HCT116 (cell line): Measurements from ENCODE around the gene PRPF19. TPM values are rescaled to one million over a fixed set of nuclear protein-coding genes. Genes with fewer than 3 reads are reported as not detected.

Experiments
- ATAC-seq: fragments of 200-7000 bp; cut with Tn5 transposase; 2 replicates; pipeline ENCODE4 v1.9.1; 2020; ENCODE audit warnings: mild to moderate bottlenecking, moderate library complexity
- BruUV-seq: library from RNA; stranded (reverse); fragments of 400-500 nt; replicated peaks from 2 replicates; lab custom pipeline; 2021; lab: Mats Ljungman, UMichigan
- CTCF ChIA-PET: fragments of 300-600 bp; sonication (Branson Sonifier 250); formaldehyde crosslinking; loops from one replicate; lab custom pipeline; 2021; ENCODE audit warnings: antibody characterized with exemption; lab: Charles Lee
- POLR2A ChIA-PET: fragments of 300-600, 350-600 bp; sonication (Branson Sonifier 250); formaldehyde crosslinking; loops from one replicate; lab custom pipeline; 2021; ENCODE audit warnings: antibody characterized with exemption; lab: Charles Lee
- RAD21 ChIA-PET, 2 experiments: fragments of 300-600 bp; sonication (Branson Sonifier 250); formaldehyde crosslinking; loops; one replicate each; lab custom pipeline; 2023; ENCODE audit warnings: low total read pairs in 2 of 2; ENCODE audit not compliant: uncharacterized antibody in 2 of 2, unreplicated experiment in 2 of 2, low non-redundant PET in 1 of 2; lab: Charles Lee
- DNase-seq: peaks from one replicate; pipeline ENCODE4 v3.0.0-alpha.2; 2010; ENCODE audit warnings: low read depth, low spot score
- H2AFZ ChIP-seq: fragments of 200-600 bp; shearing (Covaris generic), sonication (generic); 2 replicates; pipeline ENCODE4 v1.6.1; 2017; ENCODE audit warnings: low read depth, mixed run types, mixed read lengths, antibody characterized with exemption, low read length; ENCODE audit not compliant: poor library complexity, severe bottlenecking
- H3K27ac ChIP-seq: 2 replicates; pipeline ENCODE4 v1.5.1; 2012; ENCODE audit warnings: low read depth, low read length
- H3K27me3 ChIP-seq: fragments of 200-600 bp; sonication (generic); 2 replicates; pipeline ENCODE4 v1.6.1; 2016; ENCODE audit warnings: mixed run types, low read length, mixed read lengths; ENCODE audit not compliant: insufficient read depth
- H3K36me3 ChIP-seq, 2 experiments: fragments of 200-500 bp in 1 of 2; fragments of 200-600 bp in 1 of 2; sonication (Bioruptor generic) in 1 of 2; sonication (generic) in 1 of 2; 2 replicates each; pipeline versions ENCODE4 v1.5.1 to v1.6.1; 2014 to 2016; ENCODE audit warnings: low read length in 2 of 2, inconsistent platforms in 1 of 2, mixed read lengths in 1 of 2, mixed run types in 1 of 2; ENCODE audit not compliant: insufficient read depth in 2 of 2, control insufficient read depth in 1 of 2
- H3K4me1 ChIP-seq, 2 experiments: fragments of 200-600 bp in 1 of 2; sonication (generic) in 1 of 2; 2 replicates each; pipeline versions ENCODE4 v1.5.1 to v1.6.1; 2012 to 2017; ENCODE audit warnings: low read length in 2 of 2, inconsistent platforms in 1 of 2, mild to moderate bottlenecking in 1 of 2, mixed read lengths in 1 of 2, mixed run types in 1 of 2, moderate library complexity in 1 of 2; ENCODE audit not compliant: insufficient read depth in 2 of 2, control insufficient read depth in 1 of 2
- H3K4me2 ChIP-seq: fragments of 200-600 bp; sonication (generic); 2 replicates; pipeline ENCODE4 v1.6.1; 2017; ENCODE audit warnings: mixed run types, low read length, mixed read lengths
- H3K4me3 ChIP-seq, 2 experiments: fragments of 200-600 bp in 1 of 2; sonication (generic) in 1 of 2; replicated peaks in 1 of 2; 2 replicates each; pipeline ENCODE4 v1.5.1; 2011 to 2016; ENCODE audit warnings: low read length in 2 of 2, control low read depth in 1 of 2, low read depth in 1 of 2, mild to moderate bottlenecking in 1 of 2, mixed read lengths in 1 of 2, mixed run types in 1 of 2
- H3K79me2 ChIP-seq: fragments of 200-600 bp; sonication (generic); 2 replicates; pipeline ENCODE4 v1.6.1; 2017; ENCODE audit warnings: mild to moderate bottlenecking, mixed run types, low read length, moderate library complexity, mixed read lengths; ENCODE audit not compliant: insufficient read depth
- H3K9ac ChIP-seq: fragments of 200-600 bp; sonication (generic); 2 replicates; pipeline ENCODE4 v1.6.1; 2016; ENCODE audit warnings: low read length, mixed read lengths
- H3K9me2 ChIP-seq: fragments of 200-600 bp; sonication (generic), shearing (Covaris generic); 2 replicates; pipeline ENCODE4 v1.6.1; 2017; ENCODE audit warnings: mixed run types, mild to moderate bottlenecking, moderate library complexity; ENCODE audit not compliant: insufficient read depth
- H3K9me3 ChIP-seq, 2 experiments: fragments of 200-500 bp in 1 of 2; fragments of 200-600 bp in 1 of 2; sonication (Bioruptor generic) in 1 of 2; sonication (generic) in 1 of 2; 2 replicates each; pipeline ENCODE4 v1.6.1; 2014 to 2017; ENCODE audit warnings: low read length in 2 of 2, mixed read lengths in 2 of 2, inconsistent platforms in 1 of 2, low read depth in 1 of 2, mild to moderate bottlenecking in 1 of 2, mixed run types in 1 of 2, moderate library complexity in 1 of 2; ENCODE audit not compliant: control insufficient read depth in 1 of 2, insufficient read depth in 1 of 2
- H4K20me1 ChIP-seq: fragments of 200-600 bp; sonication (generic), shearing (Covaris generic); 2 replicates; pipeline ENCODE4 v1.6.1; 2017; ENCODE audit warnings: mixed run types, mild to moderate bottlenecking, moderate library complexity; ENCODE audit not compliant: insufficient read depth
- CEBPB ChIP-seq: IDR thresholded peaks from 2 replicates; pipeline ENCODE4 v1.6.1; 2012; ENCODE audit warnings: low read depth
- CTCF ChIP-seq, 3 experiments: fragments of 200-600 bp in 1 of 3; sonication (generic) in 1 of 3; IDR thresholded peaks in 2 of 3; conservative IDR thresholded peaks in 1 of 3; 2 replicates each; pipeline ENCODE4 v1.5.1; 2012 to 2017; ENCODE audit warnings: low read depth in 2 of 3, low read length in 2 of 3, antibody characterized with exemption in 1 of 3, borderline replicate concordance in 1 of 3, control low read depth in 1 of 3, mild to moderate bottlenecking in 1 of 3, mixed read lengths in 1 of 3, mixed run types in 1 of 3, moderate library complexity in 1 of 3; ENCODE audit not compliant: insufficient read depth in 1 of 3
- EGR1 ChIP-seq: IDR thresholded peaks from 2 replicates; pipeline ENCODE4 v1.6.1; 2012; ENCODE audit warnings: low read depth
- ELF1 ChIP-seq: IDR thresholded peaks from 2 replicates; pipeline ENCODE4 v1.6.1; 2012; ENCODE audit warnings: low read depth, borderline replicate concordance
- EZH2 ChIP-seq: fragments of 200-600 bp; sonication (generic); IDR thresholded peaks from 2 replicates; pipeline ENCODE4 v1.6.1; 2017; ENCODE audit warnings: antibody characterized with exemption, mixed run types
- EZH2phosphoT487 ChIP-seq: fragments of 200-600 bp; IDR thresholded peaks from 2 replicates; pipeline ENCODE4 v1.6.1; 2018; ENCODE audit warnings: antibody characterized with exemption, borderline replicate concordance
- POLR2AphosphoS5 ChIP-seq: IDR thresholded peaks from 2 replicates; pipeline ENCODE4 v1.6.1; 2011; ENCODE audit warnings: mild to moderate bottlenecking, low read depth, low read length, moderate library complexity
- REST ChIP-seq: IDR thresholded peaks from 2 replicates; pipeline ENCODE4 v1.6.1; 2012; ENCODE audit warnings: low read depth
- SIN3A ChIP-seq: IDR thresholded peaks from 2 replicates; pipeline ENCODE4 v1.6.1; 2012; ENCODE audit warnings: low read depth
- SP1 ChIP-seq: IDR thresholded peaks from 2 replicates; pipeline ENCODE4 v1.6.1; 2012; ENCODE audit warnings: low read depth
- SRF ChIP-seq: IDR thresholded peaks from 2 replicates; pipeline ENCODE4 v1.6.1; 2012; ENCODE audit warnings: low read depth
- TCF7L2 ChIP-seq: IDR thresholded peaks from 2 replicates; pipeline ENCODE4 v1.7.0; 2011; ENCODE audit warnings: borderline replicate concordance, inconsistent platforms; ENCODE audit not compliant: insufficient read depth, insufficient read length; ENCODE audit errors: extremely low read depth
- ZFX ChIP-seq: fragments of 450-650 bp; IDR thresholded peaks from 2 replicates; pipeline ENCODE4 v1.6.1; 2017
- intact Hi-C: fragments of 100-400 bp; cut with micrococcal nuclease; formaldehyde crosslinking; loops from 2 replicates; pipeline ENCODE4 v1.10.0; 2022
- total RNA-seq: library from RNA; stranded (reverse); gene quantifications from one replicate; pipeline ENCODE4 v1.2.1, GENCODE V29; 2021; ENCODE audit not compliant: unreplicated experiment

Gene PRPF19
- total RNA-seq, 1 experiment from 2014 or later, result 156 TPM

GRCh38 chr11:60922906-60923305, 16.5 kb upstream of the PRPF19 start (continued):
- TF ChIP-seq EZH2, result no peak
- no peak for TF ChIP-seq EGR1
- no peak for TF ChIP-seq CTCF (IDR thresholded peaks at IDR 0.05 in 2 of 3, conservative IDR thresholded peaks at IDR 0.05 in 1 of 3; ENCODE audit: borderline replicate concordance in 1 of 3, insufficient read depth in 1 of 3, low read depth in 2 of 3, low read length in 2 of 3)
- no peak for TF ChIP-seq ZFX
- TF ChIP-seq, all 23 proteins: peak for 0

- H3K79me2 ChIP-seq, result peaks cover 31% of the 10 kb centered on the region
- ChIA-PET RAD21 (no interaction called here), CTCF (interaction anchor here (1.2 kb wide), 1 partner anchor 22 kb away, joined by 3 read pairs; no protein-coding TSS in a partner anchor), POLR2A (no interaction called here)
- H3K27ac ChIP-seq, result no peak overlapping the region
- H3K4me3 ChIP-seq, result no peak overlapping the region
- no peak overlapping the region for H3K4me2 ChIP-seq
- H3K4me1 ChIP-seq, result peaks cover 25 to 53% of the 10 kb centered on the region in 2 experiments
- DNase-seq (no peak), ATAC-seq (no peak)
- H3K9me2 ChIP-seq, result no peaks in the 10 kb centered on the region
- TF ChIP-seq EZH2, result no peak
- no peak for TF ChIP-seq SIN3A
- TF ChIP-seq POLR2AphosphoS5, result no peak
- TF ChIP-seq SRF, result no peak
- TF ChIP-seq REST, result no peak
- TF ChIP-seq TCF7L2, result no peak
- no peak for TF ChIP-seq EGR1
- no peak for TF ChIP-seq CEBPB
- no peak for TF ChIP-seq EZH2phosphoT487
- no peak for TF ChIP-seq SP1
- no peak for TF ChIP-seq ELF1
- H3K27me3 ChIP-seq, result no peaks in the 10 kb centered on the region
- peaks cover 14 to 27% of the 10 kb centered on the region in 2 experiments; a peak in 2 of 4 replicates for H3K36me3 ChIP-seq
- no peaks in the 10 kb centered on the region; the same call in 1 of the 2 replicates for H4K20me1 ChIP-seq
- H3K9me3 ChIP-seq, result no peaks in the 10 kb centered on the region
- intact Hi-C loops, result no loop called here
- no TSS peak for BruUV-seq
- no peak overlapping the region for H2AFZ ChIP-seq
- no peak overlapping the region for H3K9ac ChIP-seq
Measured at GRCh38 chr11:60921777-60922335, 15.5 kb upstream of the PRPF19 start.
